OCI-LY3 (cell line): Measurements from ENCODE around the gene ETV4.

Source experiments
- EZH2phosphoT487 ChIP-seq: fragments of 200-600 bp; shearing (Covaris generic); IDR thresholded peaks from 2 replicates; pipeline ENCODE4 v1.6.1; 2018; ENCODE audit warnings: antibody characterized with exemption, mixed run types, low read depth
- TF ChIP-seq, protein P1 (sequence below): fragments of 200-600, 300-600 bp; sonication (generic); IDR thresholded peaks from 2 replicates; pipeline ENCODE4 v1.5.1; 2014; ENCODE audit warnings: antibody characterized with exemption, low read length, low read depth

DNA sequence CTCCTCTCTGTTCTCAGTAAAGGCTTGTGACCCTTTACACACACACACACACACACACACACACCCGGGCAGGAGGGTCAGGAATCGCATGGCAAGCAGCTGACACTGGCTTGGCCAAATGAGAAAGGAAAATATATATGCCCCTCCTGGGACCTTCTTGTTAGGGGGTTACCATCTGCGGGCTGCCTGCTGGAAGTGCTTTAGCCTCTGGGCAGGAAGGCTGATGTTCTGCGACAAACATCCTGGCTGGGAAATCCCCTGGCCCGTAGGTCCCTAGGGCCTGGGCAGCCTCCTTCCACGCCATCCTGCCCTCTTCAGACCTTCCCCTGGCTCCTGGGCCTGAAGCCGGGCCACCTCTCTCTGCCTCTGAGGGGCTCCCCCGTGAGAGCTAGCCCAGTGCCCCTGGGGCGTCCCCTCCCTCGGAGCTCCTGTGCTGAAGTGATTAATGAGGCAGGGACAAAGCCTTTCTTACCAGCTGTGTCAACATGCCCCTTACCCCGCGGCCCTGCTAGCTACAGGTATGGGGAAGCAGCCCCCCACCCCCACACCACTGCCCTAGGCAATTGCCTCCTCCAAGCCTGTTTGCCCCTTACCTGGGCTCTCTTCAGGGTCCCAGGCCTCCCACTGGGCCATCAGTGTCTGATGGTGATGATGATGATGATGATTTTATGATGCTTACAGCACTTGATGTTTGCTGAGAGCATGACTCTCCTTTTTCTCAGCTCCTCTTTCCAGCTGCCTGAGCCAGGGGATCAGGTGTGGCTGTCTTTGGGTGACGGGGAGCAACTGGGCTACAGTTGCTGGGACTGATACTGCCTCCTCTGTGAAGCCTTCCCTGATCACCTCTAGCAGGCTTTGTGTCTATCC, 32.8 kb upstream of the ETV4 start:
- TF ChIP-seq, protein P1, sequence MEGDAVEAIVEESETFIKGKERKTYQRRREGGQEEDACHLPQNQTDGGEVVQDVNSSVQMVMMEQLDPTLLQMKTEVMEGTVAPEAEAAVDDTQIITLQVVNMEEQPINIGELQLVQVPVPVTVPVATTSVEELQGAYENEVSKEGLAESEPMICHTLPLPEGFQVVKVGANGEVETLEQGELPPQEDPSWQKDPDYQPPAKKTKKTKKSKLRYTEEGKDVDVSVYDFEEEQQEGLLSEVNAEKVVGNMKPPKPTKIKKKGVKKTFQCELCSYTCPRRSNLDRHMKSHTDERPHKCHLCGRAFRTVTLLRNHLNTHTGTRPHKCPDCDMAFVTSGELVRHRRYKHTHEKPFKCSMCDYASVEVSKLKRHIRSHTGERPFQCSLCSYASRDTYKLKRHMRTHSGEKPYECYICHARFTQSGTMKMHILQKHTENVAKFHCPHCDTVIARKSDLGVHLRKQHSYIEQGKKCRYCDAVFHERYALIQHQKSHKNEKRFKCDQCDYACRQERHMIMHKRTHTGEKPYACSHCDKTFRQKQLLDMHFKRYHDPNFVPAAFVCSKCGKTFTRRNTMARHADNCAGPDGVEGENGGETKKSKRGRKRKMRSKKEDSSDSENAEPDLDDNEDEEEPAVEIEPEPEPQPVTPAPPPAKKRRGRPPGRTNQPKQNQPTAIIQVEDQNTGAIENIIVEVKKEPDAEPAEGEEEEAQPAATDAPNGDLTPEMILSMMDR: no peak
- TF ChIP-seq EZH2phosphoT487: no peak
